PC-9 (cell line): ENCODE measurements around the gene ABCB8. TPM values are rescaled to one million over a fixed set of nuclear protein-coding genes. Genes with fewer than 3 reads are reported as not detected.

Experiments
- BruUV-seq: library from RNA; stranded (reverse); fragments of 400-500 nt; replicated peaks from 2 replicates; lab custom pipeline; 2021; lab: Mats Ljungman, UMichigan
- CTCF ChIA-PET: fragments of 300-600 bp; sonication (Branson Sonifier 250); formaldehyde crosslinking; loops from one replicate; lab custom pipeline; 2022; ENCODE audit warnings: antibody characterized with exemption; lab: Charles Lee
- POLR2A ChIA-PET: fragments of 300-600 bp; sonication (Branson Sonifier 250); formaldehyde crosslinking; loops from one replicate; lab custom pipeline; 2022; ENCODE audit warnings: antibody characterized with exemption; ENCODE audit not compliant: unreplicated experiment; lab: Charles Lee
- DNase-seq, 2 experiments: peaks; one replicate each; pipeline versions ENCODE4 v3.0.0 to v3.0.0-alpha.2; 2015 to 2022; ENCODE audit warnings: mixed read lengths in 1 of 2
- H2AFZ ChIP-seq: fragments of 200-600 bp; sonication (generic); 2 replicates; pipeline ENCODE4 v1.8.1; 2017; ENCODE audit warnings: antibody characterized with exemption
- H3F3A ChIP-seq: fragments of 200-600 bp; sonication (generic); 2 replicates; pipeline ENCODE4 v1.8.1; 2017; ENCODE audit warnings: antibody characterized with exemption, mild to moderate bottlenecking, low read depth; ENCODE audit not compliant: insufficient read depth
- H3K27ac ChIP-seq: fragments of 200-600 bp; sonication (generic); 2 replicates; pipeline ENCODE4 v1.6.1; 2016; ENCODE audit warnings: mixed run types
- H3K27me3 ChIP-seq: fragments of 200-600 bp; sonication (generic); 2 replicates; pipeline ENCODE4 v1.6.1; 2016; ENCODE audit warnings: low read depth, mixed run types; ENCODE audit not compliant: insufficient read depth
- H3K36me3 ChIP-seq: fragments of 200-600 bp; sonication (generic); 2 replicates; pipeline ENCODE4 v1.6.1; 2016; ENCODE audit warnings: low read depth, mixed run types
- H3K4me1 ChIP-seq: fragments of 200-600 bp; sonication (generic); replicated peaks from 2 replicates; pipeline ENCODE4 v1.6.1; 2016; ENCODE audit warnings: mixed run types; ENCODE audit not compliant: insufficient read depth
- H3K4me2 ChIP-seq: fragments of 200-600 bp; sonication (generic); 2 replicates; pipeline ENCODE4 v1.6.1; 2017; ENCODE audit warnings: mixed run types
- H3K4me3 ChIP-seq: fragments of 200-600 bp; sonication (generic); 2 replicates; pipeline ENCODE4 v1.6.1; 2016; ENCODE audit warnings: mixed run types
- H3K79me2 ChIP-seq: fragments of 200-600 bp; sonication (generic); 2 replicates; pipeline ENCODE4 v1.6.1; 2017; ENCODE audit warnings: low read depth, mixed run types
- H3K9me2 ChIP-seq: fragments of 200-600 bp; sonication (generic); 2 replicates; pipeline ENCODE4 v1.8.1; 2017; ENCODE audit warnings: mild to moderate bottlenecking; ENCODE audit not compliant: insufficient read depth
- H3K9me3 ChIP-seq: fragments of 200-600 bp; sonication (generic); 2 replicates; pipeline ENCODE4 v1.8.1; 2016; ENCODE audit warnings: low read depth; ENCODE audit not compliant: insufficient read depth
- H4K20me1 ChIP-seq: fragments of 200-600 bp; sonication (generic); 2 replicates; pipeline ENCODE4 v1.8.1; 2017; ENCODE audit not compliant: insufficient read depth
- EZH2 ChIP-seq: fragments of 200-600 bp; sonication (generic); IDR thresholded peaks from 2 replicates; pipeline ENCODE4 v1.8.0; 2017; ENCODE audit warnings: antibody characterized with exemption, low read depth
- intact Hi-C: fragments of 100-400 bp; cut with micrococcal nuclease; formaldehyde crosslinking; loops from one replicate; pipeline ENCODE4 v1.10.0; 2022; ENCODE audit not compliant: unreplicated experiment
- total RNA-seq: library from RNA; stranded (reverse); gene quantifications from 2 replicates; pipeline ENCODE4 v1.2.3, GENCODE V29; 2021
- TF ChIP-seq, protein P1 (sequence below): fragments of 200-600 bp; sonication (generic); conservative IDR thresholded peaks from 2 replicates; pipeline ENCODE4 v1.6.1; 2017; ENCODE audit warnings: mixed run types, antibody characterized with exemption, mild to moderate bottlenecking, moderate library complexity

ABCB8 gene
- total RNA-seq, 1 experiment from 2014 or later = 61.9 TPM

- no peaks in the 10 kb centered on the region for H3K9me2 ChIP-seq
- peaks cover 33% of the 10 kb centered on the region for H3K4me1 ChIP-seq
- BruUV-seq = no TSS peak
- H4K20me1 ChIP-seq = peaks cover 5% of the 10 kb centered on the region; the same call in 1 of the 2 replicates
- CTCF ChIA-PET = no interaction called here
- DNase-seq = no peak
- no peak overlapping the region for H3K4me3 ChIP-seq
- H2AFZ ChIP-seq = no peak overlapping the region
- no peak overlapping the region for H3K4me2 ChIP-seq
- H3K27ac ChIP-seq = no peak overlapping the region
- POLR2A ChIA-PET = interaction anchor here (0.8 kb wide), 1 partner anchor 20 kb away, joined by 5 read pairs; the partner anchor contains the start of gene ATG9B
- H3K36me3 ChIP-seq = no peaks in the 10 kb centered on the region
- intact Hi-C loops = no loop called here
- no peaks in the 10 kb centered on the region for H3K27me3 ChIP-seq
- TF ChIP-seq, protein P1, sequence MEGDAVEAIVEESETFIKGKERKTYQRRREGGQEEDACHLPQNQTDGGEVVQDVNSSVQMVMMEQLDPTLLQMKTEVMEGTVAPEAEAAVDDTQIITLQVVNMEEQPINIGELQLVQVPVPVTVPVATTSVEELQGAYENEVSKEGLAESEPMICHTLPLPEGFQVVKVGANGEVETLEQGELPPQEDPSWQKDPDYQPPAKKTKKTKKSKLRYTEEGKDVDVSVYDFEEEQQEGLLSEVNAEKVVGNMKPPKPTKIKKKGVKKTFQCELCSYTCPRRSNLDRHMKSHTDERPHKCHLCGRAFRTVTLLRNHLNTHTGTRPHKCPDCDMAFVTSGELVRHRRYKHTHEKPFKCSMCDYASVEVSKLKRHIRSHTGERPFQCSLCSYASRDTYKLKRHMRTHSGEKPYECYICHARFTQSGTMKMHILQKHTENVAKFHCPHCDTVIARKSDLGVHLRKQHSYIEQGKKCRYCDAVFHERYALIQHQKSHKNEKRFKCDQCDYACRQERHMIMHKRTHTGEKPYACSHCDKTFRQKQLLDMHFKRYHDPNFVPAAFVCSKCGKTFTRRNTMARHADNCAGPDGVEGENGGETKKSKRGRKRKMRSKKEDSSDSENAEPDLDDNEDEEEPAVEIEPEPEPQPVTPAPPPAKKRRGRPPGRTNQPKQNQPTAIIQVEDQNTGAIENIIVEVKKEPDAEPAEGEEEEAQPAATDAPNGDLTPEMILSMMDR = no peak
- TF ChIP-seq EZH2 = no peak
- H3F3A ChIP-seq = peaks cover 26% of the 10 kb centered on the region
- H3K79me2 ChIP-seq = no peaks in the 10 kb centered on the region
- H3K9me3 ChIP-seq = no peaks in the 10 kb centered on the region
These were observed 15.7 kb downstream of the ABCB8 start for GRCh38 chr7:151043959-151044358.

DNA sequence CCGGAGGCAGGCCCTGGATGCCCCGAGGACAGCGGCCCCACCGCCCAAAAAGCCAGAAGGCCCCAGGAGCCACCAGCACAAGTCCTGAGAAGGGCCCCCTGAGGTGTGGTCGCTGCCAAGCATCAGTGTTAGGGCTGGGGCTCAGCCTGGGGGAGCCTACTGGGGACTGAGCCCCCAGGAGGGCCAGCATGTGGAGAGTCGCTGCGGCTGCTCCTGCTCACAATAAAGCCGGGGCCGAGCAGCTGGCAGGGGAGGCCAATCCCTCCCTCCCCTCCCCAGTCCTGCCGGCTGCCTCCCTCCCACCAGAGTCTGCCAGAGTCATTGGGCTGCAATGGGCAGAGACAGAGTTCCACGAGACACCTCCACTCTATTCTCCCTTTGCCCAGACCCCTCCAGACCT is 17.0 kb downstream of the ABCB8 start:
- Histone ChIP-seq H3F3A (peaks cover 16% of the 10 kb centered on the region; the same call in 1 of the 2 replicates), H3K4me1 (peaks cover 20% of the 10 kb centered on the region), H3K9me3 (no peaks in the 10 kb centered on the region), H3K9me2 (no peaks in the 10 kb centered on the region), H3K36me3 (no peaks in the 10 kb centered on the region), H3K27me3 (no peaks in the 10 kb centered on the region), H3K4me2 (no peak overlapping the region), H3K4me3 (no peak overlapping the region), H4K20me1 (no peaks in the 10 kb centered on the region), H3K27ac (no peak overlapping the region), H2AFZ (no peak overlapping the region), H3K79me2 (no peaks in the 10 kb centered on the region)
- intact Hi-C loops = no loop called here
- ChIA-PET POLR2A (no interaction called here), CTCF (no interaction called here)
- TF ChIP-seq EZH2 = no peak
- TF ChIP-seq, protein P1 = no peak
- DNase-seq = no peak
- BruUV-seq = no TSS peak

DNA sequence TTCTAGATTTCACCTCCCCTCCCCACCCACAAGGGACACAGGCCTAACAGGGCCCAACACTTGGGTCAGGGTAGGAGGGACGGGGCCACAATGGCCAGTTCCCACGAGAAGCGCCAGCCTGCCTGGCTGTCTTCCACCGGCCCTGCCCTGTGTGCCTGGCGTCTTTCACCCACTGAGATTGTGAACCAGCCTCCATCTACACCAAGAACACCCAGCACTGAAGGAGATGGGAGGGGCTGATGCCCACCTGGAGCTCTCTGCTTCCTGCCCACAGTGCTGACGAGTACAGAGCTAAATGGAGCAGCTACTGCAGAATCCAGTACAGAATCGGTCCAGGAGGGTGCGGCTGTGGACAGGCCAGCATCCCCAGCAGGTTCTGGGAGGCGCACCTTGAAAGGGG is 17.7 kb downstream of the ABCB8 start:
- Histone ChIP-seq H4K20me1 (no peaks in the 10 kb centered on the region), H3K4me2 (no peak overlapping the region), H2AFZ (no peak overlapping the region), H3K79me2 (no peaks in the 10 kb centered on the region), H3K9me3 (no peaks in the 10 kb centered on the region), H3K4me3 (no peak overlapping the region), H3K9me2 (no peaks in the 10 kb centered on the region), H3K27ac (no peak overlapping the region), H3K36me3 (no peaks in the 10 kb centered on the region), H3F3A (peaks cover 14% of the 10 kb centered on the region; the same call in 1 of the 2 replicates), H3K27me3 (no peaks in the 10 kb centered on the region), H3K4me1 (peaks cover 18% of the 10 kb centered on the region)
- intact Hi-C loops = no loop called here
- CTCF ChIA-PET = no interaction called here
- DNase-seq = no peak
- no TSS peak for BruUV-seq
- POLR2A ChIA-PET = no interaction called here
- TF ChIP-seq, protein P1 = no peak
- no peak for TF ChIP-seq EZH2
